ENCODE data around the gene RAG1. TPM values are rescaled to one million over a fixed set of nuclear protein-coding genes. Genes with fewer than 3 reads are reported as not detected.
A peak's percentile ranks its signal among the peaks of the same experiment; 100 is the strongest.

RAG1 gene
- total and polyA plus RNA-seq, 9 of the 15 experiments (the other 6 are each of a cell fraction or from before 2014, with no cell fraction given) = 0.49 to 2.5 (median 1.7) TPM

DNA sequence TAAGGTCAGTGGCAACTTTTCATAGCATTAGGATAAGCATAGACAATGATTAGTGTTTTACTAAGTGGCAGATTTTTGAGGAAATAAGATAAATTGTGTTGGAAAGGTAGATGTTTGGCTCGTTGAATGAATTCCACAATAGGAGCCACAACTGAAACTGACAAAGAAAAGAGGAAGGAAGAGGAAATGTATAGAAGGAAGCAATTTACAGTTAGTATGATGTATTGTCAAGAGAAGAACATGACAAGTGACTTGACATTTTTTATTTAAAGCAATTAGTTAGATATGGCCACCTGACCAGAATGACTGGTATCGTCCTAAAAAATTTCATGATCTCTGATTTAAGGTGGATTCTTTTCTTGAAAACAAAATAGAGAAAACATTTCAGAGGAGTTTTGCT, 33.3 kb downstream of the RAG1 start:
- no peak overlapping the region for H3K4me3 ChIP-seq
- no peak overlapping the region for H3K9ac ChIP-seq (ENCODE audit: insufficient read depth in 1 of 2, low read depth in 2 of 2, low read length in 2 of 2)
- intact Hi-C loops (cut with micrococcal nuclease) = no loop called here
- no peak overlapping the region for H3K4me2 ChIP-seq (ENCODE audit: insufficient read depth, low read length)
- H2AFZ ChIP-seq (ENCODE audit: low read depth, low read length) = no peak overlapping the region
- no peaks in the 10 kb centered on the region for H3K79me2 ChIP-seq (ENCODE audit: control insufficient read depth, insufficient read depth, low read length)
- WGBS (ENCODE audit: insufficient coverage, low coverage, missing lambda C conversion rate) = 7% methylated on average over 2 of the region's 2 CpGs
- DNase-seq (ENCODE audit: extremely low read depth in 1 of 4, low spot score in 3 of 4) (no peak), ATAC-seq (no peak), FAIRE-seq (no peak)
- H3K4me1 ChIP-seq (replicated peaks in 1 of 2; ENCODE audit: control insufficient read depth in 2 of 2, insufficient read depth in 2 of 2, low read length in 2 of 2) = no peaks in the 10 kb centered on the region
- BruUV-seq (replicated peaks) = no TSS peak
- no peaks in the 10 kb centered on the region for H4K20me1 ChIP-seq (replicated peaks; ENCODE audit: control insufficient read depth, insufficient read depth, low read length)
- no peaks in the 10 kb centered on the region for H3K9me3 ChIP-seq (replicated peaks; ENCODE audit: control insufficient read depth, insufficient read depth, low read depth, low read length)
- H3K9me1 ChIP-seq (ENCODE audit: control insufficient read depth, insufficient read depth, low read length) = no peaks in the 10 kb centered on the region
- in situ Hi-C loops (cut with MboI) = no loop called here
- POLR2A ChIA-PET = interaction anchor here (0.6 to 1.0 kb wide), 2 partner anchors 33 to 109 kb away, joined by 3 read pairs; partner anchors contain the start of gene RAG1
- no peaks in the 10 kb centered on the region for H3K27me3 ChIP-seq (ENCODE audit: control insufficient read depth in 2 of 2, insufficient read depth in 2 of 2, low read length in 2 of 2)
- peak overlapping the region; percentile 8; the same call in 1 of the 3 replicates for H3K27ac ChIP-seq (ENCODE audit: extremely low read depth, low read depth, low read length)
- no peaks in the 10 kb centered on the region for H3K36me3 ChIP-seq (ENCODE audit: control insufficient read depth, insufficient read depth, low read length)
- CTCF ChIA-PET (ENCODE audit: low intra/inter-chr PET ratio) = no interaction called here
- TF ChIP-seq ZNF395 (CRISPR knock-in tag; IDR thresholded peaks at IDR 0.05) (0 out of 2 replicates have a peak, but pooled peaks have one; percentile 30), NFXL1 (CRISPR knock-in tag; IDR thresholded peaks at IDR 0.05) (no peak), C11orf30 (IDR thresholded peaks at IDR 0.05; ENCODE audit: low read depth) (peak; percentile 19; the same call in 1 of the 2 replicates), NFE2 (IDR thresholded peaks at IDR 0.05; ENCODE audit: low read depth) (peak; percentile 74), PKNOX1 (IDR thresholded peaks at IDR 0.05) (peak; percentile 15; the same call in 1 of the 2 replicates), ETV6 (IDR thresholded peaks at IDR 0.05; ENCODE audit: borderline replicate concordance in 1 of 2, low read depth in 2 of 2, low read length in 1 of 2) (peak in 1 of 2 experiments; percentile 75; a peak in 2 of 4 replicates), ETV6 (CRISPR knock-in tag; IDR thresholded peaks at IDR 0.05; ENCODE audit: borderline replicate concordance) (no peak), ZNF408 (CRISPR knock-in tag; IDR thresholded peaks at IDR 0.05; ENCODE audit: low read depth) (no peak), SIN3A (IDR thresholded peaks at IDR 0.05; ENCODE audit: borderline replicate concordance in 2 of 2, control insufficient read depth in 1 of 2, low read depth in 2 of 2, low read length in 2 of 2) (no peak), GABPA (tag; conservative IDR thresholded peaks at IDR 0.05; ENCODE audit: low read depth) (0 out of 2 replicates have a peak, but pooled peaks have one; percentile 25), MAFG (tag; conservative IDR thresholded peaks at IDR 0.05) (peak; percentile 95), ETV1 (tag; conservative IDR thresholded peaks at IDR 0.05; ENCODE audit: low read depth) (peak; percentile 19; the same call in 1 of the 2 replicates), PCBP1 (IDR thresholded peaks at IDR 0.05; ENCODE audit: low read depth, low read length, poor library complexity, severe bottlenecking) (no peak)
- TF ChIP-seq, protein P1, sequence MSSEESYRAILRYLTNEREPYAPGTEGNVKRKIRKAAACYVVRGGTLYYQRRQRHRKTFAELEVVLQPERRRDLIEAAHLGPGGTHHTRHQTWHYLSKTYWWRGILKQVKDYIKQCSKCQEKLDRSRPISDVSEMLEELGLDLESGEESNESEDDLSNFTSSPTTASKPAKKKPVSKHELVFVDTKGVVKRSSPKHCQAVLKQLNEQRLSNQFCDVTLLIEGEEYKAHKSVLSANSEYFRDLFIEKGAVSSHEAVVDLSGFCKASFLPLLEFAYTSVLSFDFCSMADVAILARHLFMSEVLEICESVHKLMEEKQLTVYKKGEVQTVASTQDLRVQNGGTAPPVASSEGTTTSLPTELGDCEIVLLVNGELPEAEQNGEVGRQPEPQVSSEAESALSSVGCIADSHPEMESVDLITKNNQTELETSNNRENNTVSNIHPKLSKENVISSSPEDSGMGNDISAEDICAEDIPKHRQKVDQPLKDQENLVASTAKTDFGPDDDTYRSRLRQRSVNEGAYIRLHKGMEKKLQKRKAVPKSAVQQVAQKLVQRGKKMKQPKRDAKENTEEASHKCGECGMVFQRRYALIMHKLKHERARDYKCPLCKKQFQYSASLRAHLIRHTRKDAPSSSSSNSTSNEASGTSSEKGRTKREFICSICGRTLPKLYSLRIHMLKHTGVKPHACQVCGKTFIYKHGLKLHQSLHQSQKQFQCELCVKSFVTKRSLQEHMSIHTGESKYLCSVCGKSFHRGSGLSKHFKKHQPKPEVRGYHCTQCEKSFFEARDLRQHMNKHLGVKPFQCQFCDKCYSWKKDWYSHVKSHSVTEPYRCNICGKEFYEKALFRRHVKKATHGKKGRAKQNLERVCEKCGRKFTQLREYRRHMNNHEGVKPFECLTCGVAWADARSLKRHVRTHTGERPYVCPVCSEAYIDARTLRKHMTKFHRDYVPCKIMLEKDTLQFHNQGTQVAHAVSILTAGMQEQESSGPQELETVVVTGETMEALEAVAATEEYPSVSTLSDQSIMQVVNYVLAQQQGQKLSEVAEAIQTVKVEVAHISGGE (CRISPR knock-in tag; IDR thresholded peaks at IDR 0.05) = peak in 1 of 3 experiments; percentile 42; a peak in 1 of 6 replicates

Data from K562 (cell line).